ENCODE data around the gene LRRTM4.

DNA sequence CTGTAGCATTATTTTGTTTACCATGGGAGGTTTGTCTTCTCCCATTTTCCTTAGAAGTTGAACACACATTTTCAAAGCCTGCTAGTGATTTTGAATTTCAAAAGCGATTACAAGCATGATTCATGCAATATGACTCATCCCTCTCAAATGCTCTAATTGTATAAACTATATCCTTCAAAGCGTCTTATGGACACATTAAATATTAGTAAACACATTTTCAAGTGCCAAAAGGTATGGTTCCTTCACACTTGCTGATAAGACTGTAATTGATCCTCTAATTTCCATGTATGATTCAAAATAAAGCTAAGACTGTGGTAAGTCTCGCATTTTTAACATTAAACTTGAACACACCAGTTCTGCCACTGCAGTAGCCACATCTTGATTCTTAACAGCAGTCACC lies 512.9 kb downstream of the LRRTM4 start:
- no peak for TF ChIP-seq ZNF8 (CRISPR knock-in tag; IDR thresholded peaks at IDR 0.05)
- TF ChIP-seq TOX (CRISPR knock-in tag; IDR thresholded peaks at IDR 0.05; ENCODE audit: borderline replicate concordance) = no peak
- no peak for TF ChIP-seq ZFP3 (CRISPR knock-in tag; IDR thresholded peaks at IDR 0.05)
- TF ChIP-seq, protein P1, sequence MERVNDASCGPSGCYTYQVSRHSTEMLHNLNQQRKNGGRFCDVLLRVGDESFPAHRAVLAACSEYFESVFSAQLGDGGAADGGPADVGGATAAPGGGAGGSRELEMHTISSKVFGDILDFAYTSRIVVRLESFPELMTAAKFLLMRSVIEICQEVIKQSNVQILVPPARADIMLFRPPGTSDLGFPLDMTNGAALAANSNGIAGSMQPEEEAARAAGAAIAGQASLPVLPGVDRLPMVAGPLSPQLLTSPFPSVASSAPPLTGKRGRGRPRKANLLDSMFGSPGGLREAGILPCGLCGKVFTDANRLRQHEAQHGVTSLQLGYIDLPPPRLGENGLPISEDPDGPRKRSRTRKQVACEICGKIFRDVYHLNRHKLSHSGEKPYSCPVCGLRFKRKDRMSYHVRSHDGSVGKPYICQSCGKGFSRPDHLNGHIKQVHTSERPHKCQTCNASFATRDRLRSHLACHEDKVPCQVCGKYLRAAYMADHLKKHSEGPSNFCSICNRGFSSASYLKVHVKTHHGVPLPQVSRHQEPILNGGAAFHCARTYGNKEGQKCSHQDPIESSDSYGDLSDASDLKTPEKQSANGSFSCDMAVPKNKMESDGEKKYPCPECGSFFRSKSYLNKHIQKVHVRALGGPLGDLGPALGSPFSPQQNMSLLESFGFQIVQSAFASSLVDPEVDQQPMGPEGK (CRISPR knock-in tag; IDR thresholded peaks at IDR 0.05; ENCODE audit: borderline replicate concordance) = no peak
